Glomerular endothelial cell (primary cell): ENCODE data around the gene MVB12A. TPM values are rescaled to one million over a fixed set of nuclear protein-coding genes. Genes with fewer than 3 reads are reported as not detected.

Experiments
- DNase-seq: peaks from one replicate; pipeline ENCODE4 v3.0.0-alpha.2; 2011; ENCODE audit warnings: low read depth, low spot score; ENCODE audit errors: extremely low read depth
- total RNA-seq: library from RNA; depleted of rRNA; stranded (reverse); fragments of >200 nt; gene quantifications from 2 replicates; pipeline ENCODE4 v1.2.3, GENCODE V29; 2015

The MVB12A gene
- total RNA-seq, 1 donor from 2014 or later: 88.2 TPM

DNA sequence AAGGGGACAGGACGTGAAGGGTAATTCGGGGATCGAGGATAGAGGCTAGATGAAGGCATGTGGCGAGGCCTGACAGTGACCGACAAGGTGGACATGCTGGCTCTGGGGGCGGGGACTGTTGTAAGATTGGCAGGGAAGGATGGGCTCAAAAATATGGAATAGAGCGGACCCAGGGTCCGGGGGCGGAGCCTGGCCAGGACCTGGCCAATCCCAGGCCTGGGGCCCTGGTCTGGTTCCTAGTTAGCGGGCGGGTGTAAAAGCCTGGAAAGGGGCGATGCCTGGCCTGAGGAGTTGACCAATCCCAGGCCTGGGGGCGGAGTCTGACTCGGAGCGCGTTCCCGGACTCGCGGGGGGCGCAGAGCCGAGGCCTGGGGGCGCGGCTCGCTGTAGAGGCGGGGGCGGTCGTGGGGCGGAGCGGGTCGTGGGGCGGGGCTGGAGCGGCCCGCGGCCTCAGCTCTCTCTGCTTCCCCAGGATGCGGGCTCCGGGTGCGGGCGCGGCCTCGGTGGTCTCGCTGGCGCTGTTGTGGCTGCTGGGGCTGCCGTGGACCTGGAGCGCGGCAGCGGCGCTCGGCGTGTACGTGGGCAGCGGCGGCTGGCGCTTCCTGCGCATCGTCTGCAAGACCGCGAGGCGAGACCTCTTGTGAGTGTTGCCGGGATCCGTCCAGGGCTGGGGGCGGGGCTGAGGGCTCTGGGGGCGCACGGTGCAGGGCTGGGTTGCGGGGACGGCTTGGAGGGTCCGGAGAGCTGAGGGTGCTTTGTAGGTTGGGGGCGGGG is 50.4 kb downstream of the MVB12A start, which contains the start of gene SLC27A1:
TSS of gene SLC27A1 (plus strand) at position 457 of the 774 bp plus-strand sequence. CDS start at position 474, 17 bp downstream.
- peak; percentile 85 for DNase-seq

- no peak for DNase-seq
These were observed 51.7 kb downstream of the MVB12A start for GRCh38 chr19:17471410-17472125.

- peak; percentile 63 for DNase-seq
These were observed 53.2 kb downstream of the MVB12A start for GRCh38 chr19:17473041-17473440.

Other genes starting within 250 kb of the MVB12A start
- 24.5 and 32.5 TPM in 2 replicates for gene USE1, start 204.7 kb upstream of the MVB12A start, total RNA-seq
- gene OCEL1, start 193.8 kb upstream of the MVB12A start, total RNA-seq: 6.5 and 15.1 TPM in 2 replicates
- 68.1 and 75.5 TPM in 2 replicates for gene NR2F6, start 174.1 kb upstream of the MVB12A start, total RNA-seq
- 31.3 and 40.0 TPM in 2 replicates for gene USHBP1, start 155.3 kb upstream of the MVB12A start, total RNA-seq
- 78.9 and 94.9 TPM in 2 replicates for gene BABAM1, start 152.6 kb upstream of the MVB12A start, total RNA-seq
- 0.39 and 4.3 TPM in 2 replicates for gene ANKLE1, start 138.1 kb upstream of the MVB12A start, total RNA-seq
- 6.8 and 9.3 TPM in 2 replicates for gene ABHD8, start 116.6 kb upstream of the MVB12A start, total RNA-seq
- gene MRPL34, start 114.2 kb upstream of the MVB12A start, total RNA-seq: 91.0 and 103 TPM in 2 replicates
- gene DDA1, start 110.5 kb upstream of the MVB12A start, total RNA-seq: 74.4 and 78.0 TPM in 2 replicates
- gene ANO8, start 85.2 kb upstream of the MVB12A start, total RNA-seq: 6.3 and 9.6 TPM in 2 replicates
- gene GTPBP3, start 82.5 kb upstream of the MVB12A start, total RNA-seq: 16.6 and 34.1 TPM in 2 replicates
- gene PLVAP, start 42.7 kb upstream of the MVB12A start, total RNA-seq: 5.4 and 22.9 TPM in 2 replicates
- gene CCDC194, start 25.9 kb upstream of the MVB12A start, total RNA-seq: not detected in 2 replicates
- gene BST2, start 14.4 kb upstream of the MVB12A start, total RNA-seq: 22.8 and 111 TPM in 2 replicates
- gene TMEM221, start 28.6 kb downstream of the MVB12A start, total RNA-seq: 0.06 and 0.39 TPM in 2 replicates
- gene NXNL1, start 40.9 kb downstream of the MVB12A start, total RNA-seq: not detected in 2 replicates
- 24.6 and 29.5 TPM in 2 replicates for gene SLC27A1, start 50.5 kb downstream of the MVB12A start, total RNA-seq
- gene PGLS, start 91.6 kb downstream of the MVB12A start, total RNA-seq: 168 and 179 TPM in 2 replicates
- gene COLGALT1, start 135.6 kb downstream of the MVB12A start, total RNA-seq: 297 and 462 TPM in 2 replicates